22Rv1 (cell line): ENCODE results near the gene ATG7.

Source experiments
- ZFX ChIP-seq: fragments of 450-650 bp; IDR thresholded peaks from 2 replicates; pipeline ENCODE4 v1.6.1; 2017; ENCODE audit warnings: antibody characterized with exemption, borderline replicate concordance
- TF ChIP-seq, protein P1 (sequence below): fragments of 450-650 bp; IDR thresholded peaks from 2 replicates; pipeline ENCODE4 v1.5.1; 2017; ENCODE audit warnings: mild to moderate bottlenecking

DNA sequence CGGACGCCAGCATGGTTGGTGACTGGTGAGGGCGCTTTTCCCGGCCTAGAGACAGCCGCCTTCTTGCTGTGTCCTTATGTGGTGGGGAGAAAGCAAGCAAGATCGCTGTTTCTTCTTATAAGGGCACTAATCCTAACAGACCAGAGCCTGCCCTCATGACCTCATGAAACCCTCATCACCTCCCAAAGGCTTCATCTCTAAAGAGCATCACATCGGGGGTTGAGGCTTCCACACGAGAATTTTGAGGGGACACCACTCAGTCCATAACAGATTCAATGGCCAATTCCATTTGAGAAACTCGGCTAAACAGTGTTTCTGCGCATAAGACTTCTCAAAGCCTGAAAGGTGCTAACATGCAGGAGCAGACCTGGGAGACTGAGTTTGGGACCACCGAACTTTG lies 317.5 kb downstream of the ATG7 start:
- TF ChIP-seq, protein P1, sequence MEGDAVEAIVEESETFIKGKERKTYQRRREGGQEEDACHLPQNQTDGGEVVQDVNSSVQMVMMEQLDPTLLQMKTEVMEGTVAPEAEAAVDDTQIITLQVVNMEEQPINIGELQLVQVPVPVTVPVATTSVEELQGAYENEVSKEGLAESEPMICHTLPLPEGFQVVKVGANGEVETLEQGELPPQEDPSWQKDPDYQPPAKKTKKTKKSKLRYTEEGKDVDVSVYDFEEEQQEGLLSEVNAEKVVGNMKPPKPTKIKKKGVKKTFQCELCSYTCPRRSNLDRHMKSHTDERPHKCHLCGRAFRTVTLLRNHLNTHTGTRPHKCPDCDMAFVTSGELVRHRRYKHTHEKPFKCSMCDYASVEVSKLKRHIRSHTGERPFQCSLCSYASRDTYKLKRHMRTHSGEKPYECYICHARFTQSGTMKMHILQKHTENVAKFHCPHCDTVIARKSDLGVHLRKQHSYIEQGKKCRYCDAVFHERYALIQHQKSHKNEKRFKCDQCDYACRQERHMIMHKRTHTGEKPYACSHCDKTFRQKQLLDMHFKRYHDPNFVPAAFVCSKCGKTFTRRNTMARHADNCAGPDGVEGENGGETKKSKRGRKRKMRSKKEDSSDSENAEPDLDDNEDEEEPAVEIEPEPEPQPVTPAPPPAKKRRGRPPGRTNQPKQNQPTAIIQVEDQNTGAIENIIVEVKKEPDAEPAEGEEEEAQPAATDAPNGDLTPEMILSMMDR: no peak
- no peak for TF ChIP-seq ZFX
